Sciatic nerve (tissue), 2 donors: ENCODE measurements around the gene GPT2. TPM values are rescaled to one million over a fixed set of nuclear protein-coding genes. Genes with fewer than 3 reads are reported as not detected.
A peak's percentile ranks its signal among the peaks of the same experiment; 100 is the strongest.
"Not testable (repeated sequence)": the region's sequence is repeated elsewhere in the genome, so short reads cannot be mapped to it uniquely, and the experiment has no call there.

Source experiments
- ATAC-seq: fragments of 200-7000 bp; cut with Tn5 transposase; one replicate; pipeline ENCODE4 v1.9.1; 2020; ENCODE audit warnings: mild to moderate bottlenecking, moderate library complexity
- DNase-seq: peaks from one replicate; pipeline ENCODE4 v3.0.0-alpha.2; 2020; ENCODE audit warnings: low spot score
- intact Hi-C: fragments of 100-400 bp; cut with DNase I; formaldehyde crosslinking; loops from one replicate; pipeline ENCODE4 v1.14.2; 2022
- total RNA-seq: library from RNA; stranded (reverse); fragmentation: NEBNext Ultra II Directional; extraction: Animal tissue kit (Norgen Biotek cat#: 25700); gene quantifications from one replicate; pipeline ENCODE4 v1.2.1, GENCODE V29; 2021
- donor health status: DM: no; HTN: no; CAD: no.
- donor health status: DM: no; HTN: no; CAD: no.

The GPT2 gene
- total RNA-seq, 1 donor from 2014 or later = 37.1 TPM

- ATAC-seq (no peak), DNase-seq (no peak)
- intact Hi-C loops = no loop called here
Measured at GRCh38 chr16:46914556-46915201, 30.5 kb downstream of the GPT2 start.

GRCh38 chr16:46915483-46916025 is 31.4 kb downstream of the GPT2 start:
- intact Hi-C loops = no loop called here
- DNase-seq = no peak
- no peak for ATAC-seq

GRCh38 chr16:46916980-46917379 is 32.8 kb downstream of the GPT2 start:
- DNase-seq (no peak), ATAC-seq (no peak)
- intact Hi-C loops = no loop called here

GRCh38 chr16:46918400-46918799 is 34.2 kb downstream of the GPT2 start:
- ATAC-seq (no peak), DNase-seq (no peak)
- intact Hi-C loops = no loop called here

- ATAC-seq = no peak
- DNase-seq = no peak
- intact Hi-C loops = no loop called here
Measured at GRCh38 chr16:46918905-46919792, 35.0 kb downstream of the GPT2 start.

GRCh38 chr16:46920402-46921068 is 36.4 kb downstream of the GPT2 start:
- intact Hi-C loops = no loop called here
- DNase-seq (no peak), ATAC-seq (no peak)

DNA sequence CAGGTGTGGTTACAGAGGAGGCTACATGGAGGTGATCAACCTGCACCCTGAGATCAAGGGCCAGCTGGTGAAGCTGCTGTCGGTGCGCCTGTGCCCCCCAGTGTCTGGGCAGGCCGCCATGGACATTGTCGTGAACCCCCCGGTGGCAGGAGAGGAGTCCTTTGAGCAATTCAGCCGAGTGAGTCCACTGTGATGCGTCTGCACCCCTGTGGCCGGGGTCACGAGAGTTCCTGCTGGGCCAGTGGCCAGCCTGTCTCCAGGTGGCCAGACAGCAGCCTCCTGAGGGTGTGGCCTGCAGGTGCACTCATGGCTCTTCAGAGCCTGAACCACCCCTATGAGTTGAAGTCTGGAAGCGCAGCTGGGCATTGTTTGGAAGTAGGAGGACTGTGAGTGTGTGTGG is 38.1 kb downstream of the GPT2 start:
- DNase-seq = no peak
- ATAC-seq = no peak
- intact Hi-C loops = no loop called here

- intact Hi-C loops = no loop called here
- peak; percentile 74 for ATAC-seq
- no peak for DNase-seq
Measured at GRCh38 chr16:46923513-46924295, 39.5 kb downstream of the GPT2 start.

DNA sequence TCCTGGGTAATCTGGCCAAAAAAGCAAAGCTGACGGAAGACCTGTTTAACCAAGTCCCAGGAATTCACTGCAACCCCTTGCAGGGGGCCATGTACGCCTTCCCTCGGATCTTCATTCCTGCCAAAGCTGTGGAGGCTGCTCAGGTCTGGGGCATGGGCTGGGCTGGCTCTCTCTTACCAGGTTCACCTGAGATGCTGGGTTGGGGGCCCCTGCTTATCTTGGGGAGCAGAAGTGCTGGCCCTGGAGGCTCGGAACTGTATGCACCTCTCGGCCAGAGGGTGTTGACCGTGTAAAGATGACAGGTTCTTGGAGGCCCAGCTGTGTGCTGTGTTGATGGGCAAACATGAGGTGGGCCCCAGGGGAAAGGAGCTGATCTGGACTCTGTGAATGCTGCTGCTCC is 40.2 kb downstream of the GPT2 start:
- intact Hi-C loops = no loop called here
- ATAC-seq (no peak), DNase-seq (no peak)

DNA sequence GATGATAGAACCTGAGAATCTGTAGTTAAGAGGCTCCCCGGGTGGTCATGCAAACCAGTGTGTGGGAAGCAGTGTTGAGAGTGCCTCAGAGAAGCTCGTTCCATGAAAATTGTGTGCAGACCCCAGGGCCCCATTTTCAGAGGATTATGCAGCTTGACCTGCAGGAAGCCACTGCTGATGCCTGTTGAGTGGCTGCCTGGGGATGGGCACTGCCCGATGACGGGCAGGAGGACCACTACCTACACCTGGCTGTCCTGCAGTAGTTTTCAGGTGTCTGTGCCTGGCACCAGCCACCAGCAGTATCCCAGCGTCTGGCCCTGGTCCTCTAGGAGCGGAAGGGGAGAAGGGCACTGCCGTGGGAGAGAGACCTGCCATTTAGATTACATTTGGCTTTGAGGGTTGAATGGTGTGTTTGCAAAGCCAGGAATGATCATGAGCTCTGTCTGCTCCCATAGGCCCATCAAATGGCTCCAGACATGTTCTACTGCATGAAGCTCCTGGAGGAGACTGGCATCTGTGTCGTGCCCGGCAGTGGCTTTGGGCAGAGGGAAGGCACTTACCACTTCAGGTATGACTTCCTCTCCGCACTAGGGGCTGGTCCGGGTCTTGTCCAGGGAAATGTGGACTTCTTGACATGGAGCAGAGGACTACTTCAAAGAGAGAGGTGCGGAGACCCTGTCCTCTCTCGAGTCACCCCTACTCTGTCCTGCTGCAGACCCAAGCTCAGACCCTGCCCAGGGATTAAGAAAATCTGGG is 42.5 kb downstream of the GPT2 start:
- intact Hi-C loops = no loop called here
- no peak for DNase-seq
- ATAC-seq = no peak

GRCh38 chr16:46927273-46927672 is 43.1 kb downstream of the GPT2 start:
- DNase-seq (no peak), ATAC-seq (no peak)
- intact Hi-C loops = no loop called here

- intact Hi-C loops = loop anchor here (2.0 kb wide), 1 partner anchor 74 kb away; no protein-coding TSS in a partner anchor
- ATAC-seq (no peak), DNase-seq (no peak)
Measured at GRCh38 chr16:46928811-46929210, 44.6 kb downstream of the GPT2 start.

DNA sequence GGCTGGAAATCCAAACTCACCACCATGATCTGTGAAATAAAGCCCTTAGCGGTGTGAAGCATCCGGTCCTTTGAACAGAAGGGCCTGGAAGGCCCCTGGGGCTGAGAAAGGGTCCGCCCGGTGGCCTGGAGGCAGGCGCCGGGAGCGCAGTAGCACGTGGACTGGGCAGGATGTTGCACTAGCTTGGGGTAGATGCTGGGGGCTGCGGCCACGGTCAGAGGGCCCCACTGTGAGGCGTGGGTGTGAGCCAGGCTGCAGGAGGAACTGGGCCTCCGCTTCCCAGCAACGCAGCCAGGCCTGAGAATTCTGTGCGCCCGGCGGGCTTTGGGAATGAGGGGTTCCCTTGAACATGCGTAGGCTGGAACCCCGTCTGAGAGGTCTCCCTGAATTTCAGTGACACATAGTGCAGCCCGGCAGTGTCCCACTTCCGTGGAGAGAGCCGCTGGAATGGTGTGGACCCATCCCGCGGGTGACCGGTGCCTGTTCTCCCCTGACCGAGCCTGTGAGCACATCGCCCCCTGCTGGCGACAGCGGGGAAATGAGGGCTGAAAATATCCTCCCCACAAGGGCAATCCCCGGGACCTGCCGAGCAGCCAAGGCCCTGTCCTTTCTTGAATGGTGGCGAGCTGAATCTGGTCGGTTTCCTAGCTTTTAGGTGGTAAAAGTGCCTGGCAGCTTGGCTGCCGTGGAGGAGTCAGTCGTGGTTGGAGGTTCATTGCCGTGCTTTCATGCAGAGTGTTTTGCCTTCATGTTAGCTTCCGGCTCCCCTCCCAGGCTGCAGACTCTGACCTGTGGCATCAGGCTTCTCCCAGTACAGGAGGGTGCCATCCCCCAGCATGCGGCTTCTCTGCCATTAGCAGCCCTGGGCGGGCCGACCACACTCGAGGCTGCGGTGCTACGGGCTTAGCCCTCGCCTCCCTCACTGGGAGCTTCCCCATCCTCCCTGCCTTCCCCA is 45.5 kb downstream of the GPT2 start:
- ATAC-seq (peak; percentile 89), DNase-seq (peak; percentile 83)
- intact Hi-C loops = loop anchor here (2.0 kb wide), 1 partner anchor 75 kb away; no protein-coding TSS in a partner anchor

- ATAC-seq = no peak
- DNase-seq = no peak
- intact Hi-C loops = no loop called here
Measured at GRCh38 chr16:46930861-46931260, 46.7 kb downstream of the GPT2 start.

GRCh38 chr16:46932802-46933201 is 48.6 kb downstream of the GPT2 start:
- ATAC-seq (no peak), DNase-seq (no peak)
- intact Hi-C loops = no loop called here

DNA sequence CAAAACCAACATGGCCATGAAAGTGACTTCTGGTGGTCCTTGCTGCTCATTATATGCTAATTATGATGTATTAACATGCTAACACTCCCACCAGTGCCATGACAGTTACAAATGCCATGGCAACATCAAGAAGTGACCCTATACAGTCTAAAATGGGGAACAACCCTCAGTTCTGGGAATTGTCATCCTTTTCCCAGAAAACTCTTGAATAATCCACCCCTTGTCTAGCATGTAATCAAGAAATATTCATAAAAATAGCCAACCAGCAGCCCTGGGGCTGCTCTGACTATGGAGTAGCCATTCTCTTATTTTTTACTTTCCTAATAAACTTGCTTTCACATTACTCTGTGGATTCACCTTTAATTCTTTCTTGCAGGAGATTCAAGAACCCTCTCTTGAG is 53.4 kb downstream of the GPT2 start:
- intact Hi-C loops = no loop called here
- DNase-seq = no peak
- no peak for ATAC-seq

- ATAC-seq, intact Hi-C loops: not testable (repeated sequence)
- peak; percentile 22 for DNase-seq
Measured at GRCh38 chr16:46944713-46945112, 60.6 kb downstream of the GPT2 start.
